Omental fat pad (tissue), 4 donors: ENCODE measurements around the gene RICTOR. TPM values are rescaled to one million over a fixed set of nuclear protein-coding genes. Genes with fewer than 3 reads are reported as not detected.

Experiments used
- ATAC-seq: fragments of 150-250 bp; one replicate; pipeline ENCODE4 v1.9.1; 2016; ENCODE audit warnings: mild to moderate bottlenecking, moderate library complexity; ENCODE audit not compliant: low FRiP score
- DNase-seq: peaks from one replicate; pipeline ENCODE4 v3.0.0-alpha.2; 2019; ENCODE audit warnings: low spot score
- CTCF ChIP-seq, 3 donors: fragments of 450-650 bp; IDR thresholded peaks; one replicate each; pipeline ENCODE4 v1.5.1; 2016 to 2017; ENCODE audit warnings: antibody characterized with exemption in 3 of 3, mild to moderate bottlenecking in 3 of 3, moderate library complexity in 2 of 3
- total RNA-seq, 4 donors: library from RNA; depleted of rRNA; stranded (reverse); fragments of >200 nt; gene quantifications; one replicate each; pipeline ENCODE4 v1.1.0, GENCODE V29; 2016

The RICTOR gene
- total RNA-seq, 4 donors from 2014 or later, result 20.4 to 47.1 (median 32.2) TPM

- ATAC-seq (no peak), DNase-seq (no peak)
- TF ChIP-seq CTCF (IDR thresholded peaks at IDR 0.05), result no peak
Measured at GRCh38 chr5:38929838-38930237, 144.4 kb downstream of the RICTOR start.

GRCh38 chr5:38927470-38927869 is 146.7 kb downstream of the RICTOR start:
- TF ChIP-seq CTCF (IDR thresholded peaks at IDR 0.05), result no peak
- no peak for DNase-seq
- no peak for ATAC-seq

GRCh38 chr5:38926121-38926520 is 148.1 kb downstream of the RICTOR start:
- DNase-seq, result no peak
- ATAC-seq, result no peak
- TF ChIP-seq CTCF (IDR thresholded peaks at IDR 0.05), result no peak

GRCh38 chr5:38925154-38925925 is 148.9 kb downstream of the RICTOR start:
- no peak for TF ChIP-seq CTCF (IDR thresholded peaks at IDR 0.05)
- no peak for ATAC-seq
- no peak for DNase-seq

- no peak for TF ChIP-seq CTCF (IDR thresholded peaks at IDR 0.05)
- ATAC-seq, result peak; percentile 65
- DNase-seq, result no peak
Measured at GRCh38 chr5:38923661-38924451, 150.3 kb downstream of the RICTOR start.

- TF ChIP-seq CTCF (IDR thresholded peaks at IDR 0.05), result no peak
- ATAC-seq (no peak), DNase-seq (no peak)
Measured at GRCh38 chr5:38922199-38922598, 152.0 kb downstream of the RICTOR start.
